ENCODE data around the gene HSD17B12. TPM values are rescaled to one million over a fixed set of nuclear protein-coding genes. Genes with fewer than 3 reads are reported as not detected.

Gene HSD17B12
- total RNA-seq, 1 experiment from 2014 or later = 307 TPM

DNA sequence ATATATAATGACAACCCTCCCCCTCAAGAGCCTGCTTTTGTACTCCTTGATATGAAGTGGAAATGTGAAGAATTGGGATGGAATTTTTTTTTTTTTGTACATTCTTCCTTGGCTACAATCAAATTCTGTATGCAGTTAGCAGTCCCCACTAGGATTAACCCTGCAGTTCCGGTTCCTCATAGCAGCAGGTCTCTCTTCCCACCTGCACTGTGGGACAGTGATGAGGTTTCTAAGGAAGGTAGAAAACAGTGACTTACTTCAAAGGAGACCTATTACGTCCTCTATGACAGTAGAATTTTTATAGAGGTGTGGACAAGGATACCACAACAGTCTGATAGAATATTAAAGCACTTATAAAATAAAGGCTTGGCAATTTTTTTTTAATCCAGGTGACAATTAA lies 153.7 kb downstream of the HSD17B12 start:
- CTCF ChIA-PET = no interaction called here
- DNase-seq (ENCODE audit: low spot score) = no peak
- peaks cover 41% of the 10 kb centered on the region for H3K36me3 ChIP-seq (ENCODE audit: insufficient read depth, low read length, poor library complexity, severe bottlenecking)
- H3K4me1 ChIP-seq (ENCODE audit: insufficient read depth, low read length, poor library complexity, severe bottlenecking) = peaks cover 4% of the 10 kb centered on the region
- TF ChIP-seq CTCF (conservative IDR thresholded peaks at IDR 0.05; ENCODE audit: low read depth, low read length) (no peak), EZH2 (IDR thresholded peaks at IDR 0.05; ENCODE audit: borderline replicate concordance, low read depth, low read length, poor library complexity, severe bottlenecking) (no peak)
- no peak overlapping the region for H3K27ac ChIP-seq (ENCODE audit: low read depth, low read length, poor library complexity, severe bottlenecking)
- no peaks in the 10 kb centered on the region for H3K27me3 ChIP-seq (replicated peaks; ENCODE audit: insufficient read depth, low read depth, low read length, poor library complexity)
- POLR2A ChIA-PET (ENCODE audit: low non-redundant PET) = no interaction called here
- intact Hi-C loops (cut with micrococcal nuclease; ENCODE audit: unreplicated experiment) = no loop called here
- H3K9me3 ChIP-seq (ENCODE audit: low read depth, low read length, poor library complexity, severe bottlenecking) = no peaks in the 10 kb centered on the region
- H3K4me3 ChIP-seq (ENCODE audit: low read depth, low read length, poor library complexity, severe bottlenecking) = no peak overlapping the region
- BruUV-seq (replicated peaks) = no TSS peak

- peak; percentile 41 for DNase-seq (ENCODE audit: low spot score)
- peaks cover 4% of the 10 kb centered on the region for H3K4me1 ChIP-seq (ENCODE audit: insufficient read depth, low read length, poor library complexity, severe bottlenecking)
- H3K36me3 ChIP-seq (ENCODE audit: insufficient read depth, low read length, poor library complexity, severe bottlenecking) = peaks cover 49% of the 10 kb centered on the region
- no peak for TF ChIP-seq EZH2 (IDR thresholded peaks at IDR 0.05; ENCODE audit: borderline replicate concordance, low read depth, low read length, poor library complexity, severe bottlenecking)
- no peak for TF ChIP-seq CTCF (conservative IDR thresholded peaks at IDR 0.05; ENCODE audit: low read depth, low read length)
- no TSS peak for BruUV-seq (replicated peaks)
- H3K9me3 ChIP-seq (ENCODE audit: low read depth, low read length, poor library complexity, severe bottlenecking) = no peaks in the 10 kb centered on the region
- ChIA-PET POLR2A (ENCODE audit: low non-redundant PET) (no interaction called here), CTCF (no interaction called here)
- intact Hi-C loops (cut with micrococcal nuclease; ENCODE audit: unreplicated experiment) = no loop called here
- H3K4me3 ChIP-seq (ENCODE audit: low read depth, low read length, poor library complexity, severe bottlenecking) = no peak overlapping the region
- no peak overlapping the region for H3K27ac ChIP-seq (ENCODE audit: low read depth, low read length, poor library complexity, severe bottlenecking)
- no peaks in the 10 kb centered on the region for H3K27me3 ChIP-seq (replicated peaks; ENCODE audit: insufficient read depth, low read depth, low read length, poor library complexity)
Measured at GRCh38 chr11:43835104-43835503, 154.6 kb downstream of the HSD17B12 start.

GRCh38 chr11:43837879-43838278 lies 157.3 kb downstream of the HSD17B12 start:
- peaks cover 47% of the 10 kb centered on the region for H3K36me3 ChIP-seq (ENCODE audit: insufficient read depth, low read length, poor library complexity, severe bottlenecking)
- ChIA-PET CTCF (interaction anchor here (0.6 to 1.0 kb wide), 3 partner anchors 14 to 207 kb away, joined by 3 to 4 read pairs (median 4); no protein-coding TSS in a partner anchor), POLR2A (ENCODE audit: low non-redundant PET) (interaction anchor here (0.7 kb wide), 1 partner anchor 463 kb away, joined by 4 read pairs; no protein-coding TSS in a partner anchor)
- H3K27me3 ChIP-seq (replicated peaks; ENCODE audit: insufficient read depth, low read depth, low read length, poor library complexity) = no peaks in the 10 kb centered on the region
- no peaks in the 10 kb centered on the region for H3K9me3 ChIP-seq (ENCODE audit: low read depth, low read length, poor library complexity, severe bottlenecking)
- no peak overlapping the region for H3K27ac ChIP-seq (ENCODE audit: low read depth, low read length, poor library complexity, severe bottlenecking)
- TF ChIP-seq CTCF (conservative IDR thresholded peaks at IDR 0.05; ENCODE audit: low read depth, low read length) (no peak), EZH2 (IDR thresholded peaks at IDR 0.05; ENCODE audit: borderline replicate concordance, low read depth, low read length, poor library complexity, severe bottlenecking) (no peak)
- DNase-seq (ENCODE audit: low spot score) = no peak
- H3K4me3 ChIP-seq (ENCODE audit: low read depth, low read length, poor library complexity, severe bottlenecking) = no peak overlapping the region
- peaks cover 4% of the 10 kb centered on the region for H3K4me1 ChIP-seq (ENCODE audit: insufficient read depth, low read length, poor library complexity, severe bottlenecking)
- intact Hi-C loops (cut with micrococcal nuclease; ENCODE audit: unreplicated experiment) = no loop called here
- BruUV-seq (replicated peaks) = no TSS peak
